ENCODE results near the gene SOWAHC. TPM values are rescaled to one million over a fixed set of nuclear protein-coding genes. Genes with fewer than 3 reads are reported as not detected.

Gene SOWAHC
- total and polyA plus RNA-seq, 2 of the 13 experiments (the other 11 are each of a cell fraction or from before 2014, with no cell fraction given): 21.2 to 22.5 TPM

DNA sequence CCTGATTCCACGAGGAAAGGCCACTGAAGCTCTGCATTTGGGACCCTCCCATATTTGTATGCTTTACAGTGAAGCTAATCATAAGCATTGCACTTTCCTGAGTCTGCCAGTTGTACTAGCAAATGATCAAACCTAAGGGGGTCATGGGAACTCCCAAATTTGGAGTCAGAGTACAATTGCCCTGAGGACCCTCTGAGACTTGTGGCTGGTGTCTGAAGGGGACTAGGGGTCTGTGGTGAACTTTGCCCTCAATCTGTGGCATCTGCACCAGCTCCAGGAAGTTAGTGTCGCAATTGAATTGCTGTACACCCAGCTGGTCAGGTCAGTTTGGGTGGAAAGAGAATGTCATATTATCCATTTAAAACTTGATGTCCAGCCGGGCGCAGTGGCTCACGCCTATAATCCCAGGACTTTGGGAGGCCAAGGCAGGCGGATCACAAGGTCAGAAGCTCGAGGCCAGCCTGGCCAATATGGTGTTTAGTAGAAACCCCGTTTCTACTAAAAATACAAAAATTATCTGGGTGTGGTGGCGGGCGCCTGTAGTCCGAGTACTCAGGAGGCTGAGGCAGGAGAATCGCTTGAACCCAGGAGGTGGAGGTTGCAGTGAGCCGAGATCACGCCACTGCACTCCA, 18.1 kb downstream of the SOWAHC start (continued):
- TF ChIP-seq, protein P1, sequence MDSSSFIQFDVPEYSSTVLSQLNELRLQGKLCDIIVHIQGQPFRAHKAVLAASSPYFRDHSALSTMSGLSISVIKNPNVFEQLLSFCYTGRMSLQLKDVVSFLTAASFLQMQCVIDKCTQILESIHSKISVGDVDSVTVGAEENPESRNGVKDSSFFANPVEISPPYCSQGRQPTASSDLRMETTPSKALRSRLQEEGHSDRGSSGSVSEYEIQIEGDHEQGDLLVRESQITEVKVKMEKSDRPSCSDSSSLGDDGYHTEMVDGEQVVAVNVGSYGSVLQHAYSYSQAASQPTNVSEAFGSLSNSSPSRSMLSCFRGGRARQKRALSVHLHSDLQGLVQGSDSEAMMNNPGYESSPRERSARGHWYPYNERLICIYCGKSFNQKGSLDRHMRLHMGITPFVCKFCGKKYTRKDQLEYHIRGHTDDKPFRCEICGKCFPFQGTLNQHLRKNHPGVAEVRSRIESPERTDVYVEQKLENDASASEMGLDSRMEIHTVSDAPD (CRISPR knock-in tag; IDR thresholded peaks at IDR 0.05): peak; percentile 70
- 0 out of 2 replicates have a peak, but pooled peaks have one; percentile 28 for TF ChIP-seq ARHGAP35 (CRISPR knock-in tag; IDR thresholded peaks at IDR 0.05; ENCODE audit: borderline replicate concordance)
- TF ChIP-seq, protein P2, sequence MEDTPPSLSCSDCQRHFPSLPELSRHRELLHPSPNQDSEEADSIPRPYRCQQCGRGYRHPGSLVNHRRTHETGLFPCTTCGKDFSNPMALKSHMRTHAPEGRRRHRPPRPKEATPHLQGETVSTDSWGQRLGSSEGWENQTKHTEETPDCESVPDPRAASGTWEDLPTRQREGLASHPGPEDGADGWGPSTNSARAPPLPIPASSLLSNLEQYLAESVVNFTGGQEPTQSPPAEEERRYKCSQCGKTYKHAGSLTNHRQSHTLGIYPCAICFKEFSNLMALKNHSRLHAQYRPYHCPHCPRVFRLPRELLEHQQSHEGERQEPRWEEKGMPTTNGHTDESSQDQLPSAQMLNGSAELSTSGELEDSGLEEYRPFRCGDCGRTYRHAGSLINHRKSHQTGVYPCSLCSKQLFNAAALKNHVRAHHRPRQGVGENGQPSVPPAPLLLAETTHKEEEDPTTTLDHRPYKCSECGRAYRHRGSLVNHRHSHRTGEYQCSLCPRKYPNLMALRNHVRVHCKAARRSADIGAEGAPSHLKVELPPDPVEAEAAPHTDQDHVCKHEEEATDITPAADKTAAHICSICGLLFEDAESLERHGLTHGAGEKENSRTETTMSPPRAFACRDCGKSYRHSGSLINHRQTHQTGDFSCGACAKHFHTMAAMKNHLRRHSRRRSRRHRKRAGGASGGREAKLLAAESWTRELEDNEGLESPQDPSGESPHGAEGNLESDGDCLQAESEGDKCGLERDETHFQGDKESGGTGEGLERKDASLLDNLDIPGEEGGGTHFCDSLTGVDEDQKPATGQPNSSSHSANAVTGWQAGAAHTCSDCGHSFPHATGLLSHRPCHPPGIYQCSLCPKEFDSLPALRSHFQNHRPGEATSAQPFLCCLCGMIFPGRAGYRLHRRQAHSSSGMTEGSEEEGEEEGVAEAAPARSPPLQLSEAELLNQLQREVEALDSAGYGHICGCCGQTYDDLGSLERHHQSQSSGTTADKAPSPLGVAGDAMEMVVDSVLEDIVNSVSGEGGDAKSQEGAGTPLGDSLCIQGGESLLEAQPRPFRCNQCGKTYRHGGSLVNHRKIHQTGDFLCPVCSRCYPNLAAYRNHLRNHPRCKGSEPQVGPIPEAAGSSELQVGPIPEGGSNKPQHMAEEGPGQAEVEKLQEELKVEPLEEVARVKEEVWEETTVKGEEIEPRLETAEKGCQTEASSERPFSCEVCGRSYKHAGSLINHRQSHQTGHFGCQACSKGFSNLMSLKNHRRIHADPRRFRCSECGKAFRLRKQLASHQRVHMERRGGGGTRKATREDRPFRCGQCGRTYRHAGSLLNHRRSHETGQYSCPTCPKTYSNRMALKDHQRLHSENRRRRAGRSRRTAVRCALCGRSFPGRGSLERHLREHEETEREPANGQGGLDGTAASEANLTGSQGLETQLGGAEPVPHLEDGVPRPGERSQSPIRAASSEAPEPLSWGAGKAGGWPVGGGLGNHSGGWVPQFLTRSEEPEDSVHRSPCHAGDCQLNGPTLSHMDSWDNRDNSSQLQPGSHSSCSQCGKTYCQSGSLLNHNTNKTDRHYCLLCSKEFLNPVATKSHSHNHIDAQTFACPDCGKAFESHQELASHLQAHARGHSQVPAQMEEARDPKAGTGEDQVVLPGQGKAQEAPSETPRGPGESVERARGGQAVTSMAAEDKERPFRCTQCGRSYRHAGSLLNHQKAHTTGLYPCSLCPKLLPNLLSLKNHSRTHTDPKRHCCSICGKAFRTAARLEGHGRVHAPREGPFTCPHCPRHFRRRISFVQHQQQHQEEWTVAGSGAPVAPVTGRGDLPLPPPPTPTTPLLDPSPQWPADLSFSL (CRISPR knock-in tag; IDR thresholded peaks at IDR 0.05): no peak
- TF ChIP-seq ZNF547 (CRISPR knock-in tag; IDR thresholded peaks at IDR 0.05): no peak
- no peak for TF ChIP-seq CENPT (CRISPR knock-in tag; IDR thresholded peaks at IDR 0.05; ENCODE audit: low read depth)
- TF ChIP-seq DNMT1 (CRISPR knock-in tag; IDR thresholded peaks at IDR 0.05): 0 out of 2 replicates have a peak, but pooled peaks have one; percentile 60
- peak; percentile 89 for TF ChIP-seq BCL6 (CRISPR knock-in tag; IDR thresholded peaks at IDR 0.05)
- TF ChIP-seq, protein P3, sequence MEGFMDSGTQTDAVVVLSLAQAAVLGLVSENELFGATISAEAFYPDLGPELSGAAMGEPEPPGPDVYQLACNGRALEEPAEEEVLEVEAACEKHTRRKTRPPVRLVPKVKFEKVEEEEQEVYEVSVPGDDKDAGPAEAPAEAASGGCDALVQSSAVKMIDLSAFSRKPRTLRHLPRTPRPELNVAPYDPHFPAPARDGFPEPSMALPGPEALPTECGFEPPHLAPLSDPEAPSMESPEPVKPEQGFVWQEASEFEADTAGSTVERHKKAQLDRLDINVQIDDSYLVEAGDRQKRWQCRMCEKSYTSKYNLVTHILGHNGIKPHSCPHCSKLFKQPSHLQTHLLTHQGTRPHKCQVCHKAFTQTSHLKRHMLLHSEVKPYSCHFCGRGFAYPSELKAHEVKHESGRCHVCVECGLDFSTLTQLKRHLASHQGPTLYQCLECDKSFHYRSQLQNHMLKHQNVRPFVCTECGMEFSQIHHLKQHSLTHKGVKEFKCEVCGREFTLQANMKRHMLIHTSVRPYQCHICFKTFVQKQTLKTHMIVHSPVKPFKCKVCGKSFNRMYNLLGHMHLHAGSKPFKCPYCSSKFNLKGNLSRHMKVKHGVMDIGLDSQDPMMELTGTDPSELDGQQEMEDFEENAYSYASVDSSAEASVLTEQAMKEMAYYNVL (CRISPR knock-in tag; IDR thresholded peaks at IDR 0.05; ENCODE audit: borderline replicate concordance): peak; percentile 87; the same call in 1 of the 2 replicates
- peak; percentile 48; the same call in 1 of the 2 replicates for TF ChIP-seq ZFX (CRISPR knock-in tag; IDR thresholded peaks at IDR 0.05; ENCODE audit: low read depth)
- TF ChIP-seq NR1H2 (CRISPR knock-in tag; IDR thresholded peaks at IDR 0.05; ENCODE audit: borderline replicate concordance, low read depth): no peak
- TF ChIP-seq, protein P4, sequence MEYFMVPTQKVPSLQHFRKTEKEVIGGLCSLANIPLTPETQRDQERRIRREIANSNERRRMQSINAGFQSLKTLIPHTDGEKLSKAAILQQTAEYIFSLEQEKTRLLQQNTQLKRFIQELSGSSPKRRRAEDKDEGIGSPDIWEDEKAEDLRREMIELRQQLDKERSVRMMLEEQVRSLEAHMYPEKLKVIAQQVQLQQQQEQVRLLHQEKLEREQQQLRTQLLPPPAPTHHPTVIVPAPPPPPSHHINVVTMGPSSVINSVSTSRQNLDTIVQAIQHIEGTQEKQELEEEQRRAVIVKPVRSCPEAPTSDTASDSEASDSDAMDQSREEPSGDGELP (IDR thresholded peaks at IDR 0.05; ENCODE audit: borderline replicate concordance, low read depth): peak; percentile 99
- TF ChIP-seq DMAP1 (CRISPR knock-in tag; IDR thresholded peaks at IDR 0.05): peak; percentile 59
- TF ChIP-seq ZNF644 (CRISPR knock-in tag; IDR thresholded peaks at IDR 0.05; ENCODE audit: low read depth): peak; percentile 75
- TF ChIP-seq FOXA1 (IDR thresholded peaks at IDR 0.05): no peak
- peak; percentile 81 for TF ChIP-seq FOXA1 (CRISPR knock-in tag; IDR thresholded peaks at IDR 0.05)
- no peak for TF ChIP-seq ZNF44 (CRISPR knock-in tag; IDR thresholded peaks at IDR 0.05)
- TF ChIP-seq ARNTL (CRISPR knock-in tag; IDR thresholded peaks at IDR 0.05): peak; percentile 82
- no peak for TF ChIP-seq GABPA (IDR thresholded peaks at IDR 0.05; ENCODE audit: low read depth, low read length)
- TF ChIP-seq GABPA (CRISPR knock-in tag; IDR thresholded peaks at IDR 0.05; ENCODE audit: low read depth): peak; percentile 38
- TF ChIP-seq NR2C2 (CRISPR knock-in tag; IDR thresholded peaks at IDR 0.05; ENCODE audit: borderline replicate concordance): peak; percentile 70
- peak; percentile 86 for TF ChIP-seq HMG20A (CRISPR knock-in tag; IDR thresholded peaks at IDR 0.05; ENCODE audit: borderline replicate concordance)
